HG03196 (cell line): ENCODE results near the gene HS2ST1.

Experiments used
- ATAC-seq: cut with Tn5 transposase; IDR thresholded peaks from one replicate; pipeline ENCODE4 v1.9.1; 2021; ENCODE audit not compliant: unreplicated experiment

Gene HS2ST1

GRCh38 chr1:87104945-87105344 is 190.5 kb downstream of the HS2ST1 start:
- ATAC-seq: no peak

- ATAC-seq: no peak
Measured at GRCh38 chr1:87106144-87106543, 191.7 kb downstream of the HS2ST1 start.

- ATAC-seq: no peak
Measured at GRCh38 chr1:87106867-87107266, 192.4 kb downstream of the HS2ST1 start.

DNA sequence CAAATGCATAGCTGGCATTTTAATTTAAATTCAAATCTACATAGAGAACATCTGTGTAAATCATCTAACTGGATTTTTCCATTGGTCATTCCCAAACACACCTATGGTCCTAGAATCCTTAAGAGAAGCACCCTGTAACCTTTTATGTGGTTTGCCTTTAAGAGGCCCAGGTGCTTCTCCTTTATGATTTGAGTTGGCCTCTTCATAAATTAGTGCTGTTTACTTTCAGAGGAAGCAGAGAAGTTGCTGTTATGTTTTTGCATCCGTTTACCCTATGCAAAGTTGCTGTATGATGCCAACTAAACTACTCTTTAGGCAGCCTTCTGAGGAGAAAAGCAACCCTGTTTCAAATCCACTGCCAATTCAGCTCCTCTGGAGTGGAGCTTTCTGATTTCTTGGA is 193.8 kb downstream of the HS2ST1 start:
- no peak for ATAC-seq

GRCh38 chr1:87108814-87109411 is 194.5 kb downstream of the HS2ST1 start:
- ATAC-seq: no peak

DNA sequence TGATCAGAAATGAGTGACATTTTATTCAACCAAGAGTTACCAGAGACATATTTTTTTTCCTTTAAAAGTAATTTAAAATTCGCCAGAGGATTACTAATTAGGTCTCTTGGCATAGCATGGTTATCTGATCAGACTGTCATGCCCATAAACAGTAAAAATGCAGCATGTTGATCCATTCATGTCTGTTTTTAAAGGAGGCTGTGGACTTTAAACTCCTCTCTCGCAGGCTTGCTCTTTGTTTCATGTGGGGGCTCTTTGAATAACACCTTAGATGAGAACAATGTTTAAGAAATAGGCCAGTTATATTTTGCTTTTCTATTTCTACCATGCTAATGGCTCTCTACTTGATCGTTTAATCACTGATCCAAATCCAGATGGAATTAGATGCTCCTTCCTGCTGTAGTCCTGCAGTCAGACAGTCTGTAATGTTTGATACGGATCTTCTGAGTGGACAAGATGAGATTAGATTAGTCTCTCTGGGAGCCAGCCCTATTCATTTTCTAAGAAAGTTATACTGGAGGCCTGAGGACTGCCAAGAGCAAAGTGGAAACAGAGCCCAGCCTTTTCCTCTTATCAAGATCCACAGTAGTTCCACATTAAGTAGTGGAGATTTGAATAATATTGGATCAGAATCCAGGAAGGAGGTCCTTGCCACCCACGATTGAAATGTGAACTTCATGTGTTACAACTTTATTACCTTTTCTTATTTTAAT is 197.4 kb downstream of the HS2ST1 start:
- ATAC-seq: no peak

DNA sequence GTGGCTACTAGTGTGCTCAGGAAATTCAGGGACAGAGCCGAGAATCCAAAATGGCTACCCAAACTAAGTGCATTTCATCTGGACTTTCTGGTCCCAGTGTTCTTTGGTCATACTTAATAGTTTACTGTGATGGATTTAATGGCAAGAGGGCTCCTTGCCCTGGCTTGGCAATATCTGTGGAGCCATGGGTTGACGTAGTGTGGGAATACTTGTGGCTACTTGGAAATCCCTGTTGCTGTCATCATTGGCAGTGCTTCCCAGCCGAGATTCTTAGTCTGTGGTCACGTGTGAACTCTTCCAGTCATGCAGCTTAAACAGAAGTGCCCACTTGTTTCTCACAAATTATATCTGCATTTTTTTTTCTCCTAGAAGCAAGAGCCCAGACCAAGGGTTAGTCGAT is 198.9 kb downstream of the HS2ST1 start:
- ATAC-seq: no peak

DNA sequence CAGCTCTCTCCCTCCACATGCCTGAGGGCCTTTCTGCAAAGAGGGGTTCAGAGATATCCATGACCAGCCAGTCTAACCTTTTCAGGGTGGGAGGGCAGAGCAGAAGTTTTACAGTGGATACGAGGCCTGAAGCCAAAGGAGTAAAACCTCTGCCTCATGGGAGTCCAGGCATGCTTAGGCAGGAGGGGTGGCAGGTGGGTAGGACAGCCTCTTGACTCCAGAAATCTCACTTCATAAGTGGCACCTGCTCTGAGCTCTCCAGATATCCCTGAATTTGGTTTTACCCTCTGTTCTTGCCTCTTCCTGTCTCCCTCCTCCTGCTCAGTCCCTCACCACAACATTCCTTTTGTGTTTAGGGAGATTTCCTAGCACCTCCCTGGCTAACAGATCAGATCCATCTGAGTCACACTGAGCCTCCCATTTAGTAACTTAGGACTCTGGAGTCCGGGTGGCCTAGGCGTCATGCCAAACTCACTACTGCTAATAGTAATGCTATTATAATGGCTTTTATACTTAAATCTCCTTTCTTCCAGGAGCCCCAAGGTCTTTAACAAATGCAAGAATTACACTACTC is 201.0 kb downstream of the HS2ST1 start:
- ATAC-seq: no peak

DNA sequence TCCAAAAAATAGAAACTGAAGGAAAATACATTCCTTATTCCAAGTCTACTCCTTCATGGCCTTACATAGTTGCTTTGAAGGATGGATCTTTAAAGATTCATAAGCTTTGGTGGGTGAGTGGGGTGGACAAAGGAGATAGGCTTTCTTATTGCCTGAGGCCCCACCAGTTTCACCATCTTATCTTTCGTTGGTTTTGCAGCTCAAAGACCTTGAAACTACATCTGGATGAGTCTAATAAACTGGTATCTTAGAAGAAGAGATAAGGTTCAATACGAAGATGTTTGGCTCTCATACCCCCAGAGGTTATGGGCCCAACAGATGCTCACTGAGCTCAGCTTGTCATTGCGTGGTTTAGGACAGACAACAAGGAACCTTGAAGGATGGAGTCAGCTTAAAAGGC is 201.5 kb downstream of the HS2ST1 start:
- no peak for ATAC-seq

DNA sequence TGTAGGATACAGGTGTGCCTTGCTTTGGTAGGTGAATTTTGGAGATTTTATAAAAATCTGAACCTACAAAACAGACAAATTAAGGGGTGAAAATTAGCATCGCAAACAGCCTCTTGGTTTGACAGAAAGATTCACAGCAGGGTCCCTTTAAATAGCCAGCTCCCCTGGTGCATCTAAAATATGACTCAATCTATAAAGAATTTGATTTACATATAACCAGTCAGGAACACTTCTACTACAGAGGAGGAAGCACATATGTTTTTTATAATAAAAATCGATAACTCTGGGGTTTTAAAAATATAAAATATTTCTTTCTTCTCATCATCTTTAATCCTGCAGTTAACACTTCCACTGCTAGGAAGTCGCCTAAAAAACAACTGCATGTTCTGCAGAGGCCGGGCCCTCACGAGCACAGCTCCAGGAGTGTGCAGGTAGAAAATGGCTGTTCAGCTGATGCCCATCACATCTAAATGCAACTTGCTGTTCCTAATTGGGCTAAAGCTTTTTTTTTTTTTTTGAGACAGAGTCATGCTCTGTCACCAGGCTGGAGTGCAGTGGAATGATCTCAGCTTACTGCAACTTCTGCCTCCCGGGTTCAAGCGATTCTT is 203.4 kb downstream of the HS2ST1 start:
- no peak for ATAC-seq

GRCh38 chr1:87119541-87120140 is 205.2 kb downstream of the HS2ST1 start:
- no peak for ATAC-seq

GRCh38 chr1:87120779-87121178 is 206.3 kb downstream of the HS2ST1 start:
- ATAC-seq: no peak

DNA sequence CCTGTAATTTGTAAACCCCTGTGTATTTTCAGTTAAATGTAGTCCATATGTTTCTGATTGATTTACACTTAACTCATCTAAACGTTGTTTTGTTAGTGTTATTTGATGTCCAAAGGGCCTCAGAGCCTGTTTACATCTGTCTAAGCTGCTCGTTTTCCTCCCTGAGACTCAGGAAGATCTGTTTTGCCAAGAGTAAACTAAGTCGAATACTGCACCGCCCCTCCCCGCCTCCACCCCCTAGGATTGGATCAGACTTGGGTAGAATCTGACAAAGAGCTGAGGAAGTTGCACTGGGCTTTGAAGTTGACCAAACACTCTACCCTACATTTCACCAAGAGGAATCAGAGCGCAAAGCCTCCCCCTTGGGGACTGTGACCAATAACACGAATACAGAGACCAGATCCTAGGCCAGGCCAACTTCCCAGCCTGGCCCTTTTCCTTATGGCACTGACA is 207.3 kb downstream of the HS2ST1 start:
- no peak for ATAC-seq

DNA sequence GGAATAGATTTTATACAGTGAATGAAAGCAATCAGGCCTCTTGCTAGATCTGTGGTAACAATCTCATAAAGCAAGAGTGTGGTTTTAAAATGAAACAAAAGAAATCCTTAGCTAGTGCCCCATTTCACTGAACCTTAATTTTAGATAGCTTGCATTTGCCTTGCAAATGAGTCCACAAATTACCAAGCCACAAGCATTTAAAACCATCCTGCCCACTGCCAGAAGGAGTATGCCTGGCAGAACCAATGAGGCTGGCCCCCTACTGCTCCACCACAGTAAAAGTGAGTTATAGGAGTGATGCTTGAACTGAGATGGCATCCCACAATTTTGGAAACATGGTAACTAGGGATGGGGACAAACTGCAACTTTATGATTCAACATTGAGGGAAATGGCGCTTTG is 207.8 kb downstream of the HS2ST1 start:
- ATAC-seq: no peak

DNA sequence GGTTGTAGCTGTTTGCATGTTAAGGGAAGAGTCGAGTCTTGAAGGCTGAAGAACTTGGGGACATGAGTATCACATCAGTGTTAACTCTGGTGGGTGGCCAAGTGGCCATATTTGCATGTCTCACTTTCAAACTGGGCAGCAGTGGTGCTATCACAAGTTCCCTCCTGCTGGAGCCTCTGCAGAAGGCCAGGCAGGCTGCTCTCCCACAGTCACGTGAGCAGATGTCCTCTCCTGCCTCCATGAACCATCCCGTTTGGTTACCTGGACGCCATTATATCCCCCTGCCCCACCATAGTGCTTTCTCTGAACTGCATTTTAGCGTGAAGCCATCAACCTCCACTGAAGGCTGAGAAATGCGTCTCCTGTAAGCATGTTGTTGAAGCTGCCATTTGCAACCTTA is 209.2 kb downstream of the HS2ST1 start:
- no peak for ATAC-seq

GRCh38 chr1:87126886-87127505 is 212.6 kb downstream of the HS2ST1 start:
- no peak for ATAC-seq

DNA sequence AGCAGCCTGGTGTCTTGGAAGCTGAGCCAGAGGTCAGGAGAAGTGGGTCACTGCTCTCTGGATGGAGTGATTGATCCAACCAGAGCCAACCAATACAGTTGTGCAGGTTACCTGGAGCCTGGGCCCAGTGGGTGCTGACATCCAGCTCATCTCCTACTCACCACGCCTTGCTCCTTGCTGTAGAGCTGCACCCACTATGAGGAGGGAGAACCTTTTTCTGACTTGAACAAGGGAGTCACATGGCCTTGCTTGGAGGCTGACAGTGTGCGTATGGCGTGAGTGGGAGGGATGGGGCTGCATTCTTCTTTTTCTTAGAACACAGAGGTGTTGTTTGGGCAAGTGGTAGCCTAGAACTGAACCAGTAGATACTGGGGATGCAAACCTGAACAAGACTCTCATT is 213.1 kb downstream of the HS2ST1 start:
- no peak for ATAC-seq

DNA sequence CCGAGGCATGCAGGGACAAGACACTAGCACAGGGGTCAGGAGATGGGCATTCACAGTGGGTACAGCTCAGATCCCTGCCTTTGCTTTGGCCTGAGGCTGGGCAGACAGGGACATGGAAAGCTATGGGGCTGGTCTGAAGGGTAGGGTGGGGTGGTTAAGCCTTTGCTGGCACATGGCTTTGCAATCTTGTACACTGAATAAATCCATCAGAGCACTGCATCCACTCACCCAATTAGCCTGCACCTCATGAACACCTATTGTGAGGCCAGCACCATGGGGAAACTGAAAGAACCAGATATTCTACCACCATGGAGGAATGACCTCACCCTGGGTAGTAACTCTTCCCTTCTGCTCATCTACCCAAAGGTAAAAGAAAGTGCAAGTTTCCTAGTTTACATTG is 214.6 kb downstream of the HS2ST1 start:
- ATAC-seq: no peak

- ATAC-seq: no peak
Measured at GRCh38 chr1:87129606-87130005, 215.2 kb downstream of the HS2ST1 start.

DNA sequence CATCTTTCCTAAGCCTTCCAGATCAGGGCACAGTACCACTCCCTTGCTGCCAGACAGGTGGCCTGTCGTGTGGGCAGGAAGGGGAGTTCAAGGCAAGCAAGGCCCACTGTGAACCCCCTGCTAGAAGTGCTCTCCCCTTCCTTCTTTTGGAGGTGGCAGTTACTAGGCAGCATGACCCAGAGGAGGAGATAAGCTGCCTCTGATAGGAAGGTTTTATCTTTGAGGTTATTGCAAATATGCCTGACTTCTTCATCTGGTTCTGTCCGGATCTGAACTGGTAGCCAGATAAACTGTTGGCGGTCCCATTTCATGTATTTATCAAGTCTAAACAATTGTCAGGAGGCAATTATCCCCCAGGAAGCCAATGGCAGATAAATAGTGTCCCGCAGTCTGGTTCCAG is 216.0 kb downstream of the HS2ST1 start:
- no peak for ATAC-seq

GRCh38 chr1:87131809-87132283 is 217.4 kb downstream of the HS2ST1 start:
- peak; percentile 97 for ATAC-seq
